Hepatocyte (in vitro differentiated cells): ENCODE results near the gene CEP164. TPM values are rescaled to one million over a fixed set of nuclear protein-coding genes. Genes with fewer than 3 reads are reported as not detected.

ENCODE experiments used
- DNase-seq: peaks from one replicate; pipeline ENCODE4 v3.0.0-alpha.2; 2016; ENCODE audit warnings: low spot score
- H2AFZ ChIP-seq: fragments of 200-600 bp; sonication (generic); 2 replicates; pipeline ENCODE4 v1.6.0; 2016; ENCODE audit warnings: antibody characterized with exemption, mild to moderate bottlenecking
- H3K27ac ChIP-seq: fragments of 200-600 bp; sonication (generic); 2 replicates; pipeline ENCODE4 v1.5.1; 2016; ENCODE audit warnings: mild to moderate bottlenecking
- H3K27me3 ChIP-seq: fragments of 200-600 bp; sonication (generic); 2 replicates; pipeline ENCODE4 v1.6.1; 2016
- H3K36me3 ChIP-seq: fragments of 200-600 bp; sonication (generic); replicated peaks from 2 replicates; pipeline ENCODE4 v1.5.1; 2016; ENCODE audit warnings: low read depth; ENCODE audit not compliant: insufficient read depth
- H3K4me1 ChIP-seq: fragments of 200-600 bp; sonication (generic); 2 replicates; pipeline ENCODE4 v1.5.1; 2016; ENCODE audit warnings: mild to moderate bottlenecking, moderate library complexity; ENCODE audit not compliant: insufficient read depth
- H3K4me2 ChIP-seq: fragments of 200-600 bp; sonication (generic); 2 replicates; pipeline ENCODE4 v1.6.0; 2016
- H3K4me3 ChIP-seq: fragments of 200-600 bp; sonication (generic); 2 replicates; pipeline ENCODE4 v1.5.1; 2016; ENCODE audit warnings: mild to moderate bottlenecking
- H3K79me2 ChIP-seq: fragments of 200-600 bp; sonication (generic); 2 replicates; pipeline ENCODE4 v1.6.0; 2017; ENCODE audit warnings: mild to moderate bottlenecking
- H3K9me2 ChIP-seq: fragments of 200-600 bp; sonication (generic); replicated peaks from 2 replicates; pipeline ENCODE4 v1.6.0; 2017; ENCODE audit warnings: mild to moderate bottlenecking; ENCODE audit not compliant: insufficient read depth
- H3K9me3 ChIP-seq: fragments of 200-600 bp; sonication (generic); 2 replicates; pipeline ENCODE4 v1.5.1; 2016; ENCODE audit warnings: low read depth, mild to moderate bottlenecking
- H4K20me1 ChIP-seq: fragments of 200-600 bp; sonication (generic); 2 replicates; pipeline ENCODE4 v1.6.0; 2016; ENCODE audit warnings: mild to moderate bottlenecking; ENCODE audit not compliant: insufficient read depth, poor library complexity, severe bottlenecking
- CTCF ChIP-seq: fragments of 200-600 bp; sonication (generic); IDR thresholded peaks from 2 replicates; pipeline ENCODE4 v1.5.1; 2016; ENCODE audit warnings: antibody characterized with exemption, mild to moderate bottlenecking; ENCODE audit not compliant: poor library complexity
- EZH2 ChIP-seq: fragments of 200-600 bp; sonication (generic); IDR thresholded peaks from 2 replicates; pipeline ENCODE4 v1.6.1; 2016; ENCODE audit warnings: antibody characterized with exemption, mild to moderate bottlenecking, borderline replicate concordance
- EZH2phosphoT487 ChIP-seq: fragments of 200-600 bp; sonication (generic); IDR thresholded peaks from one replicate; pipeline ENCODE4 v1.6.1; 2018; ENCODE audit warnings: antibody characterized with exemption, mild to moderate bottlenecking, low read depth, moderate library complexity; ENCODE audit not compliant: unreplicated experiment, severe bottlenecking
- WGBS: methylation state at CpG from one replicate; pipeline ENCODE4 v1.1.6; 2016; ENCODE audit warnings: low lambda C conversion rate; ENCODE audit errors: missing lambda C conversion rate; 5-methylcytosine and 5-hydroxymethylcytosine counted together
- polyA plus RNA-seq: library from polyadenylated mRNA; unstranded; fragments of >200 nt; fragmentation: Nextera tagmentation; extraction: Ambion mirVana; gene quantifications from 2 replicates; pipeline ENCODE4 v1.2.1, GENCODE V29; 2016
- total RNA-seq: library from RNA; depleted of rRNA; stranded (reverse); fragments of >200 nt; gene quantifications from 2 replicates; pipeline ENCODE4 v1.2.3, GENCODE V29; 2014

CEP164 gene
- total and polyA plus RNA-seq, 2 experiments from 2014 or later: 18.3 to 19.9 TPM

- TF ChIP-seq CTCF: no peak
- TF ChIP-seq EZH2phosphoT487: no peak
- peak; percentile 42 for DNase-seq
- H3K4me3 ChIP-seq: no peak overlapping the region
- H3K4me1 ChIP-seq: no peaks in the 10 kb centered on the region
- no peaks in the 10 kb centered on the region for H4K20me1 ChIP-seq
- H3K4me2 ChIP-seq: no peak overlapping the region
- H3K9me2 ChIP-seq: no peaks in the 10 kb centered on the region
- H3K36me3 ChIP-seq: no peaks in the 10 kb centered on the region
- no peaks in the 10 kb centered on the region for H3K27me3 ChIP-seq
- no peaks in the 10 kb centered on the region for H3K9me3 ChIP-seq
- peak overlapping the region; percentile 39 for H3K27ac ChIP-seq
- H2AFZ ChIP-seq: no peak overlapping the region
- 52% methylated on average over 6 of the region's 6 CpGs for WGBS
- no peaks in the 10 kb centered on the region for H3K79me2 ChIP-seq
Observed at GRCh38 chr11:117281159-117281558, 46.5 kb upstream of the CEP164 start.

- Histone ChIP-seq H3K27ac (peak overlapping the region; percentile 39), H3K4me3 (no peak overlapping the region), H3K27me3 (no peaks in the 10 kb centered on the region), H2AFZ (no peak overlapping the region), H3K36me3 (no peaks in the 10 kb centered on the region), H3K4me1 (no peaks in the 10 kb centered on the region), H3K9me2 (no peaks in the 10 kb centered on the region), H3K79me2 (no peaks in the 10 kb centered on the region), H3K4me2 (no peak overlapping the region), H4K20me1 (no peaks in the 10 kb centered on the region), H3K9me3 (no peaks in the 10 kb centered on the region)
- no peak for TF ChIP-seq CTCF
- TF ChIP-seq EZH2: no peak
- TF ChIP-seq EZH2phosphoT487: no peak
- DNase-seq: no peak
- WGBS: 94% methylated on average over 6 of the region's 7 CpGs
Observed at GRCh38 chr11:117281869-117282268, 45.8 kb upstream of the CEP164 start.

GRCh38 chr11:117282956-117283355, 44.7 kb upstream of the CEP164 start:
- Histone ChIP-seq H2AFZ (no peak overlapping the region), H3K4me1 (no peaks in the 10 kb centered on the region), H3K27ac (no peak overlapping the region), H3K27me3 (no peaks in the 10 kb centered on the region), H3K9me2 (no peaks in the 10 kb centered on the region), H3K4me3 (no peak overlapping the region), H3K79me2 (no peaks in the 10 kb centered on the region), H3K4me2 (no peak overlapping the region), H3K9me3 (no peaks in the 10 kb centered on the region), H4K20me1 (no peaks in the 10 kb centered on the region), H3K36me3 (no peaks in the 10 kb centered on the region)
- WGBS: 95% methylated on average over 3 of the region's 3 CpGs
- no peak for DNase-seq
- TF ChIP-seq CTCF (no peak), EZH2phosphoT487 (no peak), EZH2 (no peak)

- Histone ChIP-seq H3K27me3 (no peaks in the 10 kb centered on the region), H2AFZ (no peak overlapping the region), H4K20me1 (no peaks in the 10 kb centered on the region), H3K4me1 (no peaks in the 10 kb centered on the region), H3K4me2 (no peak overlapping the region), H3K27ac (no peak overlapping the region), H3K4me3 (no peak overlapping the region), H3K9me3 (no peaks in the 10 kb centered on the region), H3K9me2 (no peaks in the 10 kb centered on the region), H3K79me2 (no peaks in the 10 kb centered on the region), H3K36me3 (no peaks in the 10 kb centered on the region)
- WGBS: 90% methylated on average over 2 of the region's 2 CpGs
- no peak for TF ChIP-seq EZH2phosphoT487
- TF ChIP-seq EZH2: no peak
- TF ChIP-seq CTCF: no peak
- no peak for DNase-seq
Observed at GRCh38 chr11:117284053-117284452, 43.6 kb upstream of the CEP164 start.
